ENCODE data around the gene ATXN1.

Gene ATXN1

DNA sequence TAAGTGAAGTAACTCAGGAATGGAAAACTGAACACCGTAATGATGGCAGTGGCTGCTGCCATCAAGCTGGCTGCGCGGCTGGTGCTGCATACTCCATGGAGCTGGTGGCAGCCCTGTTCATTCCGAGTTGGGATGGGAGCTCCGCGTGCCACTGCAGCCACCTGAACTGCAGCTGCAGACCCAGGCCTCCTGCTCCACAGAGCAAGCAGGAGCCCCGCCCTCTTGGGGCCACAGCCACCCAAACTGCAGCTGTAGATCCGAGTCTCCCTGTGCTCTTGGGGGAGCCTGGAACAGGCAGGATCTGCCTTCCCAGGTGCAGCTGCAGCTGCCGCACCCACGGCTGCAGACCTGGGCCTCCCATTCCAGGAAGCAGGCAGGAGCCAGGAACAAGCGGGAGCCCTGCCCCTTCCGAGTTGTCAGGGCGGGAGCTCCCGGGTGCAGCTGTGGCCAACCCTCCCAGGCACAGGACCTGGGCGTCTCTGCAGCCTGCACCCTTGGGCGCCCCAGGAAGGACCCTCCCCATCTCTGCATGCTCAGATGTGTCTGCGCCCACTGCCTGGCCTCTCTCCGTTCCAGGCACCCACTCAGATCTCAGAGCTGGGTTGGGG, 402.6 kb downstream of the ATXN1 start:
- no peak for DNase-seq (ENCODE audit: extremely low spot score)
- POLR2A ChIA-PET = no interaction called here
- CTCF ChIA-PET = interaction anchor here (0.8 to 1.9 kb wide), 4 partner anchors 8 to 45 kb away, joined by 3 to 6 read pairs (median 4); no protein-coding TSS in a partner anchor
- TF ChIP-seq, protein P1, sequence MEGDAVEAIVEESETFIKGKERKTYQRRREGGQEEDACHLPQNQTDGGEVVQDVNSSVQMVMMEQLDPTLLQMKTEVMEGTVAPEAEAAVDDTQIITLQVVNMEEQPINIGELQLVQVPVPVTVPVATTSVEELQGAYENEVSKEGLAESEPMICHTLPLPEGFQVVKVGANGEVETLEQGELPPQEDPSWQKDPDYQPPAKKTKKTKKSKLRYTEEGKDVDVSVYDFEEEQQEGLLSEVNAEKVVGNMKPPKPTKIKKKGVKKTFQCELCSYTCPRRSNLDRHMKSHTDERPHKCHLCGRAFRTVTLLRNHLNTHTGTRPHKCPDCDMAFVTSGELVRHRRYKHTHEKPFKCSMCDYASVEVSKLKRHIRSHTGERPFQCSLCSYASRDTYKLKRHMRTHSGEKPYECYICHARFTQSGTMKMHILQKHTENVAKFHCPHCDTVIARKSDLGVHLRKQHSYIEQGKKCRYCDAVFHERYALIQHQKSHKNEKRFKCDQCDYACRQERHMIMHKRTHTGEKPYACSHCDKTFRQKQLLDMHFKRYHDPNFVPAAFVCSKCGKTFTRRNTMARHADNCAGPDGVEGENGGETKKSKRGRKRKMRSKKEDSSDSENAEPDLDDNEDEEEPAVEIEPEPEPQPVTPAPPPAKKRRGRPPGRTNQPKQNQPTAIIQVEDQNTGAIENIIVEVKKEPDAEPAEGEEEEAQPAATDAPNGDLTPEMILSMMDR (IDR thresholded peaks at IDR 0.05; ENCODE audit: control extremely low read depth, extremely low read depth, low read depth, missing control alignments) = no peak

DNA sequence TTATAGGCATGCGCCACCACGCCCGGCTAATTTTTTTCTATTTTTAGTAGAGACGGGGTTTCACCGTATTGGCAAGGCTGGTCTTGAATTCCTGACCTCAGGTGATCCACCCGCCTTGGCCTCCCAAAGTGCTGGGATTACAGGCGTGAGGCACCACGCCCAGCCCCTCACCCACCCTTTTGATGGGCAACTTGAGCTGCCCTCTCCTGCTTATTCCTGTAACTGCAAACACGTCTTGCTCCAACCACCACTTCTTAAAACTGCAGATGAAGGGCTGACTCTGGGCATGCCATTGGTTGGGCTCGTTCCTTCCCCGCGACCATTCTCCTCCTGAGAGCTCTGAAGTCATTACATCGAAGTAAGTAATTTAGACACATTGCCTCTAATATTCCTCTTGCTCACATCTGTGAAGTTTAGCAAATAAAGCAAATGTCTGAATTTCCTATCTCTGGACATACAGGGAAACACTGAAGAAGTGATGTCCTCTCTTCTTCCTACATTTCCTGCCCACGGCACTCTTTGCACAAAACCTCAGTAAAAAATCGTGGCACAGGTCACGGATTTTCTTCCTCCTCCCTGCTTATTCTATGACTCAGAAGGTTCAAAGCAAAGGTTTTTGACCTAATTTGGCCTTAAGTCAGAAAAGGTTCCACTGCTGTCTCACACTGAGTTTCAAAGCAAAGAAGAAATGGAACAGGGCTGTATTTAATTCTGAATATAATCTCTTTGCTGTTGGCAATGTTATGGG, 405.4 kb downstream of the ATXN1 start:
- POLR2A ChIA-PET = no interaction called here
- CTCF ChIA-PET = interaction anchor here (1.2 to 1.4 kb wide), 3 partner anchors 18 to 23 kb away, joined by 3 to 7 read pairs (median 5); no protein-coding TSS in a partner anchor
- TF ChIP-seq, protein P1 (IDR thresholded peaks at IDR 0.05; ENCODE audit: control extremely low read depth, extremely low read depth, low read depth, missing control alignments) = no peak
- no peak for DNase-seq (ENCODE audit: extremely low spot score)

DNA sequence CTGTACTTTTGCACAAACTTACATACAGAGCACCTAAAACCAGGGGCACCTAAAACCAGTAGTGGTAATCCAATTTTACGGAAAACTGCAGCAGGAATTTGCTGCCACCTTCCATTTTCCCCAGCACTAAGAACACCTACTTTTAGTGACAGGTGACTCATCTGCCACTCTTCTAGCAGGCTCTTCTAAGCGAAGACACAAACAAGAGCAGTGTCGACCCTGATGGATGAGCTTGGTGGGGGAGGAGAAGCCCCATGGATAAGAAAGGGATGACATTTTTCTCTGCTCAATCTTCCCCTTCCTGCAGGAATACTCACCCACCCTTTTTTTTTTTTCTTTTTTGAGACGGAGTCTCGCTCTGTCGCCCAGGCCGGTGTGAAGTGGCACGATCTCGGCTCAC, 406.0 kb downstream of the ATXN1 start:
- ChIA-PET POLR2A (no interaction called here), CTCF (interaction anchor here (1.4 to 2.0 kb wide), 2 partner anchors 19 to 24 kb away, joined by 3 to 4 read pairs; no protein-coding TSS in a partner anchor)
- DNase-seq (ENCODE audit: extremely low spot score) = no peak
- TF ChIP-seq, protein P1 (IDR thresholded peaks at IDR 0.05; ENCODE audit: control extremely low read depth, extremely low read depth, low read depth, missing control alignments) = no peak

DNA sequence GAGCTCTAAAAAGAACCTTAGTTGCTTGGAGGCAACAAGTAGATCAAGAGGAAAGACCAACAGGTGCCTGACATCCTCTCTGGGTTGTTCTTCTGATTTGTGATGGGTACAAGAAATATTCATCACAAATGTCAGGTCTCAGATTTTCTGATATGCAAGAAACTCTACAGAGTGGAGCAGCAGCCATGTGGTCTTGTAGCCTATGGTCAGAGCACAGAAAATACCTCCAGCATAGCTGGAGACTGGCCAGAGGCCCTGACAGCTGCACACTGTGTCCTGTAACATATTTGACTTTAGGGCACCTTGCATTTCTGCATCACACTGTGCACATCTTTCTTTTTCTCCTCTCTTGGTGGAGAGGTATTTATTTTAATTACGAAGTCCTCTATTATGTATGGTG, 406.6 kb downstream of the ATXN1 start:
- POLR2A ChIA-PET = no interaction called here
- DNase-seq (ENCODE audit: extremely low spot score) = no peak
- TF ChIP-seq, protein P1 (IDR thresholded peaks at IDR 0.05; ENCODE audit: control extremely low read depth, extremely low read depth, low read depth, missing control alignments) = no peak

DNA sequence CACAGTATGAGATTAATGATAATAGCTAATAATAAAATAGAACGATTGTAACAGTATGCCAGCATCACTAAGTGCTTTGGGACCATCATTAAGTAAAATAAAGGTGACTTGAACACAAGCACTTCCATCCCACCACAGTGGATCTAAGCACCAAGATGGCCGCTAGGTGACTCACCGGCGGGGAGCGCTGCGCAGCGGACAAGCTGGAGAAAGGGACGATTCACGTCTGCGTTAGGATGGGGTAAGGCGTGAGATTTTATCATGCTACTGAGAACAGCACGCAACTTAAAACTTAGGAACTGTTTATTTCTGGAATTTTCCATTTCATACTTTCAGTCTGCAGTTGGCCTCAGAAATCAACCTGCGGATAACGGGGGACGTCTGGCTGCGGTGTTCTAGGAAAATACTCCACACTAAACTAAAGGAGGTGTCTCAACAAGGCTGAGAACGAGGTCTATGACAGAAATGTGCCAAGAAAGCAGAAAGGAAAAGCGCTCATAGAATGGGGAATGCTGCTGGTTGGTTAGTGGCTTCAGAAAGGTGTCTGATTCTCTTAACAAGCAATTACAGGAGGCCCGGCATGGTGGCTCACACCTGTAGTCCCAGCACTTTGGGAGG, 408.3 kb downstream of the ATXN1 start:
- ChIA-PET POLR2A (no interaction called here), CTCF (interaction anchor here (0.6 to 2.0 kb wide), 4 partner anchors 9 to 21 kb away, joined by 3 to 4 read pairs (median 4); no protein-coding TSS in a partner anchor)
- no peak for DNase-seq (ENCODE audit: extremely low spot score)
- TF ChIP-seq, protein P1 (IDR thresholded peaks at IDR 0.05; ENCODE audit: control extremely low read depth, extremely low read depth, low read depth, missing control alignments) = no peak

More for the DNA sequence above, 406.6 kb downstream of the ATXN1 start:
- CTCF ChIA-PET = interaction anchor here (1.4 to 2.0 kb wide), 2 partner anchors 19 to 23 kb away, joined by 3 to 4 read pairs; no protein-coding TSS in a partner anchor

DNA sequence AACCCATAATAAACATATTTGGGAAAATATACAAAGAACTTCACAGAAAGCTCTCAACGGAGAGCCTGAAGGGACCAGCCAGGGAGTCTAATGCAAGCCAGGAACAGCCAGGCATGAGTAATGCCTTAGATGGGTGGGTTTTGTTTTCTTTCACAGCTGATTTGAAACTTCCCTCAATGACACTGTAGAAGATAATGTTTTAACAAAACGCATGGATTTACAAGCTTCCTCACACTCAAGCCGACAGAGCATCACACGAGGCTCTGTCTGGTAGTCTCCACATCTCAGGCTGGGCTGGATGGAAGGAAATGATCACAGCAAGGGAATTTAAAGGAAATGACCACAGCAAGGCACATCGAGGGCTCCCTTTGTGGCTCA, 409.0 kb downstream of the ATXN1 start:
- TF ChIP-seq, protein P1 (IDR thresholded peaks at IDR 0.05; ENCODE audit: control extremely low read depth, extremely low read depth, low read depth, missing control alignments) = no peak
- POLR2A ChIA-PET = no interaction called here
- no peak for DNase-seq (ENCODE audit: extremely low spot score)
- CTCF ChIA-PET = interaction anchor here (1.0 to 1.4 kb wide), 2 partner anchors 12 to 15 kb away, joined by 3 to 4 read pairs; no protein-coding TSS in a partner anchor

Measured in GM10248 (cell line).